PC-9 (cell line): ENCODE data around the gene ZNF469. TPM values are rescaled to one million over a fixed set of nuclear protein-coding genes. Genes with fewer than 3 reads are reported as not detected.

Experiments used
- BruUV-seq: library from RNA; stranded (reverse); fragments of 400-500 nt; replicated peaks from 2 replicates; lab custom pipeline; 2021; lab: Mats Ljungman, UMichigan
- CTCF ChIA-PET: fragments of 300-600 bp; sonication (Branson Sonifier 250); formaldehyde crosslinking; loops from one replicate; lab custom pipeline; 2022; ENCODE audit warnings: antibody characterized with exemption; lab: Charles Lee
- POLR2A ChIA-PET: fragments of 300-600 bp; sonication (Branson Sonifier 250); formaldehyde crosslinking; loops from one replicate; lab custom pipeline; 2022; ENCODE audit warnings: antibody characterized with exemption; ENCODE audit not compliant: unreplicated experiment; lab: Charles Lee
- DNase-seq, 2 experiments: peaks; one replicate each; pipeline versions ENCODE4 v3.0.0 to v3.0.0-alpha.2; 2015 to 2022; ENCODE audit warnings: mixed read lengths in 1 of 2
- H2AFZ ChIP-seq: fragments of 200-600 bp; sonication (generic); 2 replicates; pipeline ENCODE4 v1.8.1; 2017; ENCODE audit warnings: antibody characterized with exemption
- H3F3A ChIP-seq: fragments of 200-600 bp; sonication (generic); 2 replicates; pipeline ENCODE4 v1.8.1; 2017; ENCODE audit warnings: antibody characterized with exemption, mild to moderate bottlenecking, low read depth; ENCODE audit not compliant: insufficient read depth
- H3K27ac ChIP-seq: fragments of 200-600 bp; sonication (generic); 2 replicates; pipeline ENCODE4 v1.6.1; 2016; ENCODE audit warnings: mixed run types
- H3K27me3 ChIP-seq: fragments of 200-600 bp; sonication (generic); 2 replicates; pipeline ENCODE4 v1.6.1; 2016; ENCODE audit warnings: low read depth, mixed run types; ENCODE audit not compliant: insufficient read depth
- H3K36me3 ChIP-seq: fragments of 200-600 bp; sonication (generic); 2 replicates; pipeline ENCODE4 v1.6.1; 2016; ENCODE audit warnings: low read depth, mixed run types
- H3K4me1 ChIP-seq: fragments of 200-600 bp; sonication (generic); replicated peaks from 2 replicates; pipeline ENCODE4 v1.6.1; 2016; ENCODE audit warnings: mixed run types; ENCODE audit not compliant: insufficient read depth
- H3K4me2 ChIP-seq: fragments of 200-600 bp; sonication (generic); 2 replicates; pipeline ENCODE4 v1.6.1; 2017; ENCODE audit warnings: mixed run types
- H3K4me3 ChIP-seq: fragments of 200-600 bp; sonication (generic); 2 replicates; pipeline ENCODE4 v1.6.1; 2016; ENCODE audit warnings: mixed run types
- H3K79me2 ChIP-seq: fragments of 200-600 bp; sonication (generic); 2 replicates; pipeline ENCODE4 v1.6.1; 2017; ENCODE audit warnings: low read depth, mixed run types
- H3K9me2 ChIP-seq: fragments of 200-600 bp; sonication (generic); 2 replicates; pipeline ENCODE4 v1.8.1; 2017; ENCODE audit warnings: mild to moderate bottlenecking; ENCODE audit not compliant: insufficient read depth
- H3K9me3 ChIP-seq: fragments of 200-600 bp; sonication (generic); 2 replicates; pipeline ENCODE4 v1.8.1; 2016; ENCODE audit warnings: low read depth; ENCODE audit not compliant: insufficient read depth
- H4K20me1 ChIP-seq: fragments of 200-600 bp; sonication (generic); 2 replicates; pipeline ENCODE4 v1.8.1; 2017; ENCODE audit not compliant: insufficient read depth
- CTCF ChIP-seq: fragments of 200-600 bp; sonication (generic); conservative IDR thresholded peaks from 2 replicates; pipeline ENCODE4 v1.6.1; 2017; ENCODE audit warnings: mixed run types, antibody characterized with exemption, mild to moderate bottlenecking, moderate library complexity
- EZH2 ChIP-seq: fragments of 200-600 bp; sonication (generic); IDR thresholded peaks from 2 replicates; pipeline ENCODE4 v1.8.0; 2017; ENCODE audit warnings: antibody characterized with exemption, low read depth
- intact Hi-C: fragments of 100-400 bp; cut with micrococcal nuclease; formaldehyde crosslinking; loops from one replicate; pipeline ENCODE4 v1.10.0; 2022; ENCODE audit not compliant: unreplicated experiment
- total RNA-seq: library from RNA; stranded (reverse); gene quantifications from 2 replicates; pipeline ENCODE4 v1.2.3, GENCODE V29; 2021

ZNF469 gene
- total RNA-seq, 1 experiment from 2014 or later = 9.8 TPM

GRCh38 chr16:88430185-88430523 is 47.4 kb downstream of the ZNF469 start:
- no peaks in the 10 kb centered on the region for H3K27me3 ChIP-seq
- no peaks in the 10 kb centered on the region for H3F3A ChIP-seq
- no peaks in the 10 kb centered on the region for H3K36me3 ChIP-seq
- H3K4me2 ChIP-seq = no peak overlapping the region
- no peaks in the 10 kb centered on the region for H3K79me2 ChIP-seq
- no peaks in the 10 kb centered on the region for H3K9me3 ChIP-seq
- H3K9me2 ChIP-seq = no peaks in the 10 kb centered on the region
- DNase-seq = no peak
- TF ChIP-seq CTCF (no peak), EZH2 (no peak)
- no peaks in the 10 kb centered on the region for H3K4me1 ChIP-seq
- no peak overlapping the region for H2AFZ ChIP-seq
- POLR2A ChIA-PET = no interaction called here
- no peaks in the 10 kb centered on the region for H4K20me1 ChIP-seq
- intact Hi-C loops = no loop called here
- no TSS peak for BruUV-seq
- CTCF ChIA-PET = no interaction called here
- no peak overlapping the region for H3K4me3 ChIP-seq
- no peak overlapping the region for H3K27ac ChIP-seq

GRCh38 chr16:88430524-88431446 is 48.0 kb downstream of the ZNF469 start:
- no peak for DNase-seq
- H3K79me2 ChIP-seq = no peaks in the 10 kb centered on the region
- H3K27me3 ChIP-seq = no peaks in the 10 kb centered on the region
- no peak overlapping the region for H2AFZ ChIP-seq
- H3K4me2 ChIP-seq = no peak overlapping the region
- H3K36me3 ChIP-seq = no peaks in the 10 kb centered on the region
- no peak overlapping the region for H3K4me3 ChIP-seq
- no peaks in the 10 kb centered on the region for H3K9me2 ChIP-seq
- ChIA-PET POLR2A (no interaction called here), CTCF (no interaction called here)
- BruUV-seq = no TSS peak
- TF ChIP-seq EZH2 = no peak
- no peak for TF ChIP-seq CTCF
- no peaks in the 10 kb centered on the region for H4K20me1 ChIP-seq
- H3K4me1 ChIP-seq = no peaks in the 10 kb centered on the region
- no peak overlapping the region for H3K27ac ChIP-seq
- H3K9me3 ChIP-seq = no peaks in the 10 kb centered on the region
- intact Hi-C loops = no loop called here
- H3F3A ChIP-seq = no peaks in the 10 kb centered on the region

- Histone ChIP-seq H3K79me2 (no peaks in the 10 kb centered on the region), H4K20me1 (no peaks in the 10 kb centered on the region), H3F3A (no peaks in the 10 kb centered on the region), H3K4me1 (no peaks in the 10 kb centered on the region), H3K9me3 (no peaks in the 10 kb centered on the region), H3K27ac (no peak overlapping the region), H3K4me3 (no peak overlapping the region), H3K4me2 (no peak overlapping the region), H3K9me2 (no peaks in the 10 kb centered on the region), H2AFZ (no peak overlapping the region), H3K27me3 (no peaks in the 10 kb centered on the region), H3K36me3 (no peaks in the 10 kb centered on the region)
- no peak for TF ChIP-seq CTCF
- TF ChIP-seq EZH2 = no peak
- intact Hi-C loops = no loop called here
- no peak for DNase-seq
- BruUV-seq = no TSS peak
- ChIA-PET POLR2A (no interaction called here), CTCF (no interaction called here)
These were observed 48.9 kb downstream of the ZNF469 start for GRCh38 chr16:88431651-88432050.
